GM21447 (cell line): ENCODE measurements around the gene NKD2.

Experiments
- ATAC-seq: cut with Tn5 transposase; IDR thresholded peaks from one replicate; pipeline ENCODE4 v1.9.1; 2021; ENCODE audit not compliant: unreplicated experiment

The NKD2 gene

GRCh38 chr5:1029282-1029944 lies 20.8 kb downstream of the NKD2 start:
- ATAC-seq: no peak

- ATAC-seq: no peak
Measured at GRCh38 chr5:1029945-1030625, 21.5 kb downstream of the NKD2 start.

GRCh38 chr5:1030801-1031271 lies 22.2 kb downstream of the NKD2 start:
- no peak for ATAC-seq

- ATAC-seq: no peak
Measured at GRCh38 chr5:1031306-1031959, 22.8 kb downstream of the NKD2 start.

- ATAC-seq: no peak
Measured at GRCh38 chr5:1032011-1032410, 23.4 kb downstream of the NKD2 start.

GRCh38 chr5:1032551-1033027 lies 24.0 kb downstream of the NKD2 start:
- no peak for ATAC-seq

GRCh38 chr5:1033178-1033577 lies 24.6 kb downstream of the NKD2 start:
- ATAC-seq: no peak

GRCh38 chr5:1033606-1034420 lies 25.2 kb downstream of the NKD2 start:
- ATAC-seq: no peak

- no peak for ATAC-seq
Measured at GRCh38 chr5:1034421-1034905, 25.9 kb downstream of the NKD2 start.

GRCh38 chr5:1034986-1035385 lies 26.4 kb downstream of the NKD2 start:
- ATAC-seq: no peak

- ATAC-seq: no peak
Measured at GRCh38 chr5:1035421-1036405, 27.1 kb downstream of the NKD2 start.

GRCh38 chr5:1036504-1037122 lies 28.0 kb downstream of the NKD2 start:
- no peak for ATAC-seq

GRCh38 chr5:1037123-1037670 lies 28.6 kb downstream of the NKD2 start:
- ATAC-seq: no peak

- no peak for ATAC-seq
Measured at GRCh38 chr5:1037671-1038416, 29.2 kb downstream of the NKD2 start.

GRCh38 chr5:1038417-1039209 lies 30.0 kb downstream of the NKD2 start:
- ATAC-seq: no peak

- ATAC-seq: no peak
Measured at GRCh38 chr5:1039210-1039548, 30.6 kb downstream of the NKD2 start.

- no peak for ATAC-seq
Measured at GRCh38 chr5:1039706-1040260, 31.2 kb downstream of the NKD2 start.
